Measurements from ENCODE around the gene AK4. TPM values are rescaled to one million over a fixed set of nuclear protein-coding genes. Genes with fewer than 3 reads are reported as not detected.

The AK4 gene
- total and polyA plus RNA-seq, 4 donors = 52.3 to 106 (median 59.3) TPM

GRCh38 chr1:65151641-65152040 is 3.6 kb downstream of the AK4 start:
- 84% methylated on average over 1 of the region's 1 CpG for WGBS
- H3K9ac ChIP-seq (ENCODE audit: low read depth in 1 of 2, low read length in 2 of 2) = no peak overlapping the region
- H3K9me3 ChIP-seq (ENCODE audit: control insufficient read depth in 4 of 4, low read length in 3 of 4) = no peaks in the 10 kb centered on the region
- H3K27ac ChIP-seq (ENCODE audit: low read depth in 1 of 2, low read length in 2 of 2) = no peak overlapping the region
- DNase-seq (ENCODE audit: low spot score) = no peak
- peaks cover 2 to 43% (median 25%) of the 10 kb centered on the region in 4 donors for H3K4me1 ChIP-seq (ENCODE audit: control insufficient read depth in 4 of 4, insufficient read depth in 4 of 4, low read length in 3 of 4)
- H3K4me3 ChIP-seq (ENCODE audit: low read depth in 1 of 3, low read length in 3 of 3) = no peak overlapping the region
- H3K27me3 ChIP-seq (ENCODE audit: control insufficient read depth in 4 of 4, insufficient read depth in 4 of 4, low read length in 3 of 4) = no peaks in the 10 kb centered on the region
- H3K36me3 ChIP-seq (ENCODE audit: control insufficient read depth in 4 of 4, insufficient read depth in 3 of 4, low read depth in 1 of 4, low read length in 3 of 4) = no peaks in the 10 kb centered on the region
- TF ChIP-seq CTCF (IDR thresholded peaks at IDR 0.05; ENCODE audit: low read depth, low read length, missing input control) (no peak), MAX (IDR thresholded peaks at IDR 0.05) (no peak), NR2F2 (IDR thresholded peaks at IDR 0.05) (no peak), HNF4G (IDR thresholded peaks at IDR 0.05) (no peak), ATF3 (IDR thresholded peaks at IDR 0.05) (no peak)
- TF ChIP-seq, protein P1, sequence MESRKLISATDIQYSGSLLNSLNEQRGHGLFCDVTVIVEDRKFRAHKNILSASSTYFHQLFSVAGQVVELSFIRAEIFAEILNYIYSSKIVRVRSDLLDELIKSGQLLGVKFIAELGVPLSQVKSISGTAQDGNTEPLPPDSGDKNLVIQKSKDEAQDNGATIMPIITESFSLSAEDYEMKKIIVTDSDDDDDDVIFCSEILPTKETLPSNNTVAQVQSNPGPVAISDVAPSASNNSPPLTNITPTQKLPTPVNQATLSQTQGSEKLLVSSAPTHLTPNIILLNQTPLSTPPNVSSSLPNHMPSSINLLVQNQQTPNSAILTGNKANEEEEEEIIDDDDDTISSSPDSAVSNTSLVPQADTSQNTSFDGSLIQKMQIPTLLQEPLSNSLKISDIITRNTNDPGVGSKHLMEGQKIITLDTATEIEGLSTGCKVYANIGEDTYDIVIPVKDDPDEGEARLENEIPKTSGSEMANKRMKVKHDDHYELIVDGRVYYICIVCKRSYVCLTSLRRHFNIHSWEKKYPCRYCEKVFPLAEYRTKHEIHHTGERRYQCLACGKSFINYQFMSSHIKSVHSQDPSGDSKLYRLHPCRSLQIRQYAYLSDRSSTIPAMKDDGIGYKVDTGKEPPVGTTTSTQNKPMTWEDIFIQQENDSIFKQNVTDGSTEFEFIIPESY (IDR thresholded peaks at IDR 0.05) = no peak

DNA sequence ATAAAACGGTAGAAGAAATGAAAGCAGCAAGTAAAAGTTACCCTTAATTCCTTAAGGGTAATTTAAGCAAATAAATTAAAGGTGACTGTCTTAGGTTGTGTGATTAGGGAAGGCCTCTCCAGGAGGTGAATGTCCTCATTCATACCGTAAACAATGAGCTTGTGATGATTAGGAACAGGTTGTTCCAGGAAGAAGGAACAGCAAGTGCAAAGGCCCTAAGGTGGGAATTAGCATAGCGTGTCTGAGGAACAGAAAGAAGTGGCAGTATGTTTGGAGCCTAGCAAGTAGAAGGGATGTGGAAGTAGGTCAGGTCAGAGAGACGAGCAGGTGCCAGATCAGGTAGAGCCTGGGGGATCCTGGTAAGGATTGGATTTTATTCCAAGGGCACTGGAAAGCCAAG is 5.6 kb downstream of the AK4 start:
- 66% methylated on average over 4 of the region's 4 CpGs for WGBS
- no peak for TF ChIP-seq YY1 (IDR thresholded peaks at IDR 0.05)
- TF ChIP-seq ATF3 (IDR thresholded peaks at IDR 0.05) = no peak
- no peak for TF ChIP-seq HNF4A (conservative IDR thresholded peaks at IDR 0.05)
- TF ChIP-seq, protein P2, sequence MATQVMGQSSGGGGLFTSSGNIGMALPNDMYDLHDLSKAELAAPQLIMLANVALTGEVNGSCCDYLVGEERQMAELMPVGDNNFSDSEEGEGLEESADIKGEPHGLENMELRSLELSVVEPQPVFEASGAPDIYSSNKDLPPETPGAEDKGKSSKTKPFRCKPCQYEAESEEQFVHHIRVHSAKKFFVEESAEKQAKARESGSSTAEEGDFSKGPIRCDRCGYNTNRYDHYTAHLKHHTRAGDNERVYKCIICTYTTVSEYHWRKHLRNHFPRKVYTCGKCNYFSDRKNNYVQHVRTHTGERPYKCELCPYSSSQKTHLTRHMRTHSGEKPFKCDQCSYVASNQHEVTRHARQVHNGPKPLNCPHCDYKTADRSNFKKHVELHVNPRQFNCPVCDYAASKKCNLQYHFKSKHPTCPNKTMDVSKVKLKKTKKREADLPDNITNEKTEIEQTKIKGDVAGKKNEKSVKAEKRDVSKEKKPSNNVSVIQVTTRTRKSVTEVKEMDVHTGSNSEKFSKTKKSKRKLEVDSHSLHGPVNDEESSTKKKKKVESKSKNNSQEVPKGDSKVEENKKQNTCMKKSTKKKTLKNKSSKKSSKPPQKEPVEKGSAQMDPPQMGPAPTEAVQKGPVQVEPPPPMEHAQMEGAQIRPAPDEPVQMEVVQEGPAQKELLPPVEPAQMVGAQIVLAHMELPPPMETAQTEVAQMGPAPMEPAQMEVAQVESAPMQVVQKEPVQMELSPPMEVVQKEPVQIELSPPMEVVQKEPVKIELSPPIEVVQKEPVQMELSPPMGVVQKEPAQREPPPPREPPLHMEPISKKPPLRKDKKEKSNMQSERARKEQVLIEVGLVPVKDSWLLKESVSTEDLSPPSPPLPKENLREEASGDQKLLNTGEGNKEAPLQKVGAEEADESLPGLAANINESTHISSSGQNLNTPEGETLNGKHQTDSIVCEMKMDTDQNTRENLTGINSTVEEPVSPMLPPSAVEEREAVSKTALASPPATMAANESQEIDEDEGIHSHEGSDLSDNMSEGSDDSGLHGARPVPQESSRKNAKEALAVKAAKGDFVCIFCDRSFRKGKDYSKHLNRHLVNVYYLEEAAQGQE (IDR thresholded peaks at IDR 0.05) = no peak
- no peak for TF ChIP-seq MAX (IDR thresholded peaks at IDR 0.05)
- no peak for TF ChIP-seq SP1 (IDR thresholded peaks at IDR 0.05)
- peak in 1 of 2 donors; percentile 23 for TF ChIP-seq RXRA (IDR thresholded peaks at IDR 0.05)
- H3K9ac ChIP-seq (ENCODE audit: low read depth in 1 of 2, low read length in 2 of 2) = no peak overlapping the region

More for the DNA sequence above, 5.6 kb downstream of the AK4 start:
- no peak for DNase-seq (ENCODE audit: low spot score)
- peaks cover 9 to 40% (median 30%) of the 10 kb centered on the region in 4 donors for H3K4me1 ChIP-seq (ENCODE audit: control insufficient read depth in 4 of 4, insufficient read depth in 4 of 4, low read length in 3 of 4)
- no peak overlapping the region for H3K27ac ChIP-seq (ENCODE audit: low read depth in 1 of 2, low read length in 2 of 2)
- H3K9me3 ChIP-seq (ENCODE audit: control insufficient read depth in 4 of 4, low read length in 3 of 4) = no peaks in the 10 kb centered on the region
- no peak overlapping the region for H3K4me3 ChIP-seq (ENCODE audit: low read depth in 1 of 3, low read length in 3 of 3)
- H3K27me3 ChIP-seq (ENCODE audit: control insufficient read depth in 4 of 4, insufficient read depth in 4 of 4, low read length in 3 of 4) = no peaks in the 10 kb centered on the region
- H3K36me3 ChIP-seq (ENCODE audit: control insufficient read depth in 4 of 4, insufficient read depth in 3 of 4, low read depth in 1 of 4, low read length in 3 of 4) = no peaks in the 10 kb centered on the region
